PC-3 (cell line): Measurements from ENCODE around the gene OR13G1. TPM values are rescaled to one million over a fixed set of nuclear protein-coding genes. Genes with fewer than 3 reads are reported as not detected.

Source experiments
- total RNA-seq: library from RNA; depleted of rRNA; stranded (reverse); fragments of >200 nt; gene quantifications from 2 replicates; pipeline ENCODE4 v1.2.3, GENCODE V29; 2014; rRNA removed

The OR13G1 gene
- total RNA-seq, 1 experiment from 2014 or later: not detected

Other genes with a start within 250 kb of the OR13G1 start
- gene OR2B11, start 221.6 kb downstream of the OR13G1 start, total RNA-seq: not detected in 2 replicates
- not detected in 2 replicates for gene OR2C3, start 143.3 kb downstream of the OR13G1 start, total RNA-seq
- gene GCSAML, start 130.6 kb downstream of the OR13G1 start, total RNA-seq: not detected in 2 replicates
- not detected in 2 replicates for gene OR2G2, start 91.4 kb downstream of the OR13G1 start, total RNA-seq
- gene OR2G3, start 74.2 kb downstream of the OR13G1 start, total RNA-seq: not detected in 2 replicates
- not detected in 2 replicates for gene OR6F1, start 36.9 kb upstream of the OR13G1 start, total RNA-seq
- not detected in 2 replicates for gene OR14K1, start 58.9 kb upstream of the OR13G1 start, total RNA-seq
- gene OR14A2, start 68.4 kb upstream of the OR13G1 start, total RNA-seq: not detected in 2 replicates
- not detected in 2 replicates for gene OR1C1, start 80.8 kb upstream of the OR13G1 start, total RNA-seq
- not detected in 2 replicates for gene OR14A16, start 144.4 kb upstream of the OR13G1 start, total RNA-seq
- gene OR11L1, start 162.2 kb upstream of the OR13G1 start, total RNA-seq: not detected in 2 replicates
- gene TRIM58, start 177.4 kb upstream of the OR13G1 start, total RNA-seq: 22.7 and 46.9 TPM in 2 replicates
- 4.5 and 9.4 TPM in 2 replicates for gene OR2W3, start 215.8 kb upstream of the OR13G1 start, total RNA-seq
- gene OR2T8, start 240.5 kb upstream of the OR13G1 start, total RNA-seq: 0.26 TPM in 1 of 2 replicates, not detected in the other
- not detected in 2 replicates for gene OR2AJ1, start 245.2 kb upstream of the OR13G1 start, total RNA-seq